ENCODE results near the gene PCSK5.

DNA sequence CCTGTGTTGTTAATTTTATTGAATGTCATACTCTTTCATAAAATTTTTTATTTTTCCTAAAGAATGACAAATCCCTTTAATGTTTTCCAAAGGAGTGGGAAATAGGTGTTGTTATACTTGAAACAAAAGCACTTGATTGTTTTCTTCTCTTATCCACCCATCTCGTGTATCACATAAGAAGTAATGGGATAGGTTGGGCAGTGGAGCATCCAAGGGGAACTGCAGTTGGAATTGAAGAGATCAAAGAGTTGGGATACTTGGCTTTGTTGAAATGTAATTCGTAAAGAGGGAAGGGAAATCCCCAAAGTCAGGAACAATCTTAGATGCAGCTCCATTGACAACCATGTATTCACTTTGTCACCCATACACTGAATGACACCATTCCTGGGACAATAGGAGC is 148.0 kb downstream of the PCSK5 start:
- no peak for TF ChIP-seq POLR2A (IDR thresholded peaks at IDR 0.05)
- TF ChIP-seq, protein P1, sequence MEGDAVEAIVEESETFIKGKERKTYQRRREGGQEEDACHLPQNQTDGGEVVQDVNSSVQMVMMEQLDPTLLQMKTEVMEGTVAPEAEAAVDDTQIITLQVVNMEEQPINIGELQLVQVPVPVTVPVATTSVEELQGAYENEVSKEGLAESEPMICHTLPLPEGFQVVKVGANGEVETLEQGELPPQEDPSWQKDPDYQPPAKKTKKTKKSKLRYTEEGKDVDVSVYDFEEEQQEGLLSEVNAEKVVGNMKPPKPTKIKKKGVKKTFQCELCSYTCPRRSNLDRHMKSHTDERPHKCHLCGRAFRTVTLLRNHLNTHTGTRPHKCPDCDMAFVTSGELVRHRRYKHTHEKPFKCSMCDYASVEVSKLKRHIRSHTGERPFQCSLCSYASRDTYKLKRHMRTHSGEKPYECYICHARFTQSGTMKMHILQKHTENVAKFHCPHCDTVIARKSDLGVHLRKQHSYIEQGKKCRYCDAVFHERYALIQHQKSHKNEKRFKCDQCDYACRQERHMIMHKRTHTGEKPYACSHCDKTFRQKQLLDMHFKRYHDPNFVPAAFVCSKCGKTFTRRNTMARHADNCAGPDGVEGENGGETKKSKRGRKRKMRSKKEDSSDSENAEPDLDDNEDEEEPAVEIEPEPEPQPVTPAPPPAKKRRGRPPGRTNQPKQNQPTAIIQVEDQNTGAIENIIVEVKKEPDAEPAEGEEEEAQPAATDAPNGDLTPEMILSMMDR (IDR thresholded peaks at IDR 0.05 in 8 of 11, conservative IDR thresholded peaks at IDR 0.05 in 3 of 11) = no peak
